H1 (cell line): Measurements from ENCODE around the gene PFDN6. TPM values are rescaled to one million over a fixed set of nuclear protein-coding genes. Genes with fewer than 3 reads are reported as not detected.

ENCODE experiments used
- BCL11A ChIP-seq, 2 experiments: IDR thresholded peaks; one replicate each; pipeline ENCODE4 v1.6.1; 2011; ENCODE audit warnings: low read depth in 2 of 2, low read length in 2 of 2, mild to moderate bottlenecking in 2 of 2
- EGR1 ChIP-seq: IDR thresholded peaks from 2 replicates; pipeline ENCODE4 v1.6.1; 2011; ENCODE audit warnings: low read depth, low read length, borderline replicate concordance
- RAD21 ChIP-seq, 2 experiments: IDR thresholded peaks in 1 of 2; conservative IDR thresholded peaks in 1 of 2; 2 replicates each; pipeline ENCODE4 v1.6.1; 2011; ENCODE audit warnings: low read depth in 2 of 2, low read length in 2 of 2, improper control_type of control experiment in 1 of 2, inconsistent platforms in 1 of 2, mild to moderate bottlenecking in 1 of 2, moderate library complexity in 1 of 2
- RFX5 ChIP-seq: IDR thresholded peaks from 2 replicates; pipeline ENCODE4 v1.6.1; 2011; ENCODE audit warnings: low read depth, low read length, improper control_type of control experiment, borderline replicate concordance
- ZNF274 ChIP-seq: IDR thresholded peaks from 2 replicates; pipeline ENCODE4 v1.7.0; 2012; ENCODE audit warnings: low read length, borderline replicate concordance; ENCODE audit errors: extremely low read depth
- polyA plus RNA-seq, 7 experiments: library from polyadenylated mRNA; depleted of rRNA in 3 of 7; stranded (reverse) in 5 of 7; unstranded in 2 of 7; fragments of >200 nt in 5 of 7; fragments of 200-250 nt in 2 of 7; gene quantifications; 1 replicate in 5 of 7; 2 replicates in 1 of 7; 4 replicates in 1 of 7; pipeline versions ENCODE4 v1.2.1 to v1.2.3, GENCODE V29; 2011 to 2013; ENCODE audit warnings: missing spikeins in 2 of 7, mixed read lengths in 2 of 7
- total RNA-seq: library from RNA; stranded (reverse); fragmentation: NEBNext Ultra II Directional; extraction: Animal tissue kit (Norgen Biotek cat#: 25700); gene quantifications from 2 replicates; pipeline ENCODE4 v1.2.1, GENCODE V29; 2021

PFDN6 gene
- total and polyA plus RNA-seq, 2 of the 8 experiments (the other 6 are each of a cell fraction or from before 2014, with no cell fraction given): 32.0 to 95.7 TPM

GRCh38 chr6:33301877-33302276 is 12.5 kb downstream of the PFDN6 start (continued):
- TF ChIP-seq RAD21 (IDR thresholded peaks at IDR 0.05 in 1 of 2, conservative IDR thresholded peaks at IDR 0.05 in 1 of 2; ENCODE audit: low read depth in 2 of 2, low read length in 2 of 2) (no peak), EGR1 (no peak), ZNF274 (no peak), BCL11A (IDR thresholded peaks at IDR 0.05; ENCODE audit: low read depth in 2 of 2, low read length in 2 of 2) (no peak), RFX5 (no peak)
